Smooth muscle cell (in vitro differentiated cells): ENCODE data around the gene SASH3. TPM values are rescaled to one million over a fixed set of nuclear protein-coding genes. Genes with fewer than 3 reads are reported as not detected.

Experiments
- DNase-seq: peaks from one replicate; lab custom pipeline; 2025; ENCODE audit not compliant: unreplicated experiment; lab: John Stamatoyannopoulos, UW
- H2AFZ ChIP-seq: fragments of 200-600 bp; sonication (generic); 2 replicates; pipeline ENCODE4 v1.6.0; 2016; ENCODE audit warnings: antibody characterized with exemption, low read depth, mild to moderate bottlenecking
- H3F3A ChIP-seq: fragments of 200-600 bp; sonication (generic); 2 replicates; pipeline ENCODE4 v1.6.0; 2017; ENCODE audit warnings: antibody characterized with exemption, low read depth
- H3K27ac ChIP-seq: fragments of 200-600 bp; sonication (generic); 2 replicates; pipeline ENCODE4 v1.5.1; 2016; ENCODE audit warnings: low read depth, mild to moderate bottlenecking
- H3K27me3 ChIP-seq: fragments of 200-600 bp; sonication (generic); 2 replicates; pipeline ENCODE4 v1.6.1; 2016; ENCODE audit warnings: low read depth, mild to moderate bottlenecking
- H3K36me3 ChIP-seq: fragments of 200-600 bp; sonication (generic); 2 replicates; pipeline ENCODE4 v1.5.1; 2016; ENCODE audit warnings: low read depth
- H3K4me1 ChIP-seq: fragments of 200-600 bp; sonication (generic); 2 replicates; pipeline ENCODE4 v1.5.1; 2016; ENCODE audit warnings: low read depth
- H3K4me2 ChIP-seq: fragments of 200-600 bp; sonication (generic); 2 replicates; pipeline ENCODE4 v1.6.0; 2016; ENCODE audit warnings: mild to moderate bottlenecking
- H3K4me3 ChIP-seq: fragments of 200-600 bp; sonication (generic); 2 replicates; pipeline ENCODE4 v1.5.1; 2016; ENCODE audit warnings: mild to moderate bottlenecking
- H3K79me2 ChIP-seq: fragments of 200-600 bp; sonication (generic); 2 replicates; pipeline ENCODE4 v1.6.0; 2016; ENCODE audit warnings: low read depth, mild to moderate bottlenecking
- H3K9ac ChIP-seq: fragments of 200-600 bp; sonication (generic); 2 replicates; pipeline ENCODE4 v1.6.0; 2016; ENCODE audit warnings: low read depth
- H3K9me3 ChIP-seq: fragments of 200-600 bp; sonication (generic); replicated peaks from 2 replicates; pipeline ENCODE4 v1.5.1; 2016; ENCODE audit warnings: low read depth
- H4K20me1 ChIP-seq: fragments of 200-600 bp; sonication (generic); 2 replicates; pipeline ENCODE4 v1.6.0; 2016; ENCODE audit warnings: low read depth
- WGBS: methylation state at CpG from one replicate; pipeline ENCODE4 v1.1.7; 2016; ENCODE audit warnings: low lambda C conversion rate; 5-methylcytosine and 5-hydroxymethylcytosine counted together
- polyA plus RNA-seq: library from polyadenylated mRNA; unstranded; fragments of >200 nt; fragmentation: Nextera tagmentation; extraction: Ambion mirVana; gene quantifications from 2 replicates; pipeline ENCODE4 v1.2.1, GENCODE V29; 2016
- total RNA-seq: library from RNA; depleted of rRNA; stranded (reverse); fragments of >200 nt; gene quantifications from 2 replicates; pipeline ENCODE4 v1.2.3, GENCODE V29; 2014
- TF ChIP-seq, protein P1 (sequence below): fragments of 200-600 bp; sonication (generic); IDR thresholded peaks from 2 replicates; pipeline ENCODE4 v1.5.1; 2017; ENCODE audit warnings: borderline replicate concordance, mild to moderate bottlenecking, antibody characterized with exemption; ENCODE audit not compliant: insufficient read depth, poor library complexity, severe bottlenecking

The SASH3 gene
- total and polyA plus RNA-seq, 2 experiments from 2014 or later, result not detected

DNA sequence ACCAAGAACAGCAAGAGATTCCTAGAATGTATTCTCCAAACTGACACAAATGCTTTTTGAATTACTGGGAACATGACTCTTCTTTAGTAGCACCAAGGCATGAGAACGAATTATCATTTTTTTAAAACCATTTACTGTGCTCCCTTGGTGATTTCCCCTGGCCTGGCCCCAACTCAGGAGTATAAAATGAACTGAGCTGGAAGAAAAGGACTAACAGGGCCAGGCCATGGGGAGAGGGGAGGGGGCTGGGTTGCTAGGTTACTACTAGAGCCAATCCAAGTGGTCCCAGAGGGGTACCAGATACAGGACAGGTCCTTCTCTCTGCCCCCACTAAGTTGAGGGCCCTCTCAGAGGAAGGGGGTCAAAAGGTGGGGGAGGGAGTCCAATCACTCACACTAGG lies 23.1 kb downstream of the SASH3 start:
- no peaks in the 10 kb centered on the region for H4K20me1 ChIP-seq
- 57% methylated on average over 1 of the region's 1 CpG for WGBS
- H3K4me3 ChIP-seq, result no peak overlapping the region
- H3K9me3 ChIP-seq, result no peaks in the 10 kb centered on the region
- no peak overlapping the region for H2AFZ ChIP-seq
- TF ChIP-seq, protein P1, sequence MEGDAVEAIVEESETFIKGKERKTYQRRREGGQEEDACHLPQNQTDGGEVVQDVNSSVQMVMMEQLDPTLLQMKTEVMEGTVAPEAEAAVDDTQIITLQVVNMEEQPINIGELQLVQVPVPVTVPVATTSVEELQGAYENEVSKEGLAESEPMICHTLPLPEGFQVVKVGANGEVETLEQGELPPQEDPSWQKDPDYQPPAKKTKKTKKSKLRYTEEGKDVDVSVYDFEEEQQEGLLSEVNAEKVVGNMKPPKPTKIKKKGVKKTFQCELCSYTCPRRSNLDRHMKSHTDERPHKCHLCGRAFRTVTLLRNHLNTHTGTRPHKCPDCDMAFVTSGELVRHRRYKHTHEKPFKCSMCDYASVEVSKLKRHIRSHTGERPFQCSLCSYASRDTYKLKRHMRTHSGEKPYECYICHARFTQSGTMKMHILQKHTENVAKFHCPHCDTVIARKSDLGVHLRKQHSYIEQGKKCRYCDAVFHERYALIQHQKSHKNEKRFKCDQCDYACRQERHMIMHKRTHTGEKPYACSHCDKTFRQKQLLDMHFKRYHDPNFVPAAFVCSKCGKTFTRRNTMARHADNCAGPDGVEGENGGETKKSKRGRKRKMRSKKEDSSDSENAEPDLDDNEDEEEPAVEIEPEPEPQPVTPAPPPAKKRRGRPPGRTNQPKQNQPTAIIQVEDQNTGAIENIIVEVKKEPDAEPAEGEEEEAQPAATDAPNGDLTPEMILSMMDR, result no peak
- no peaks in the 10 kb centered on the region for H3K36me3 ChIP-seq
- DNase-seq, result no peak
- H3F3A ChIP-seq, result no peaks in the 10 kb centered on the region
- no peak overlapping the region for H3K9ac ChIP-seq
- no peak overlapping the region for H3K27ac ChIP-seq
- no peaks in the 10 kb centered on the region for H3K27me3 ChIP-seq
- H3K79me2 ChIP-seq, result no peaks in the 10 kb centered on the region
- no peak overlapping the region for H3K4me2 ChIP-seq
- no peaks in the 10 kb centered on the region for H3K4me1 ChIP-seq

DNA sequence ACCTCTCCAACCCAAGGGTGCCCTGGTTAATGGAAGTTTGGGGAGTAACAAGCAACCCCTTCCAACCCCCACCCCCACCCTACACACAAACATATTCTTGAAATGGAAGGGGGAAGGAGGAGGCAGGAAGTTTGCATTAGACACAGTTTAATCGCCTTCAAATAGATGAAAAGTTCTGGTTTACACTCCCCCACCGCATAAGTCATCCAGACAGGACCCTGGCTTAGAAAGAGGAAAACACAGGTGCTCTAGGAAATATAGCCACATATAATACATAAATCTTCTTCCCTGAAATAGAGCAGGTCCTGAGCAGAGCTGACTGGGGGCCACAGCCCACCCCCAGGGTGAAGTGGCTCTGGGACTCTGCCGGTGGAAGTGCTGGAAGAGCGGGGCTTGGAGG lies 25.1 kb downstream of the SASH3 start:
- Histone ChIP-seq H3K36me3 (no peaks in the 10 kb centered on the region), H3K9me3 (no peaks in the 10 kb centered on the region), H3K79me2 (no peaks in the 10 kb centered on the region), H3K4me2 (no peak overlapping the region), H4K20me1 (no peaks in the 10 kb centered on the region), H3F3A (no peaks in the 10 kb centered on the region), H3K4me3 (no peak overlapping the region), H3K4me1 (no peaks in the 10 kb centered on the region), H2AFZ (no peak overlapping the region), H3K27ac (no peak overlapping the region), H3K27me3 (no peaks in the 10 kb centered on the region), H3K9ac (no peak overlapping the region)
- WGBS, result 85% methylated on average over 4 of the region's 4 CpGs
- DNase-seq, result no peak
- TF ChIP-seq, protein P1, result no peak

DNA sequence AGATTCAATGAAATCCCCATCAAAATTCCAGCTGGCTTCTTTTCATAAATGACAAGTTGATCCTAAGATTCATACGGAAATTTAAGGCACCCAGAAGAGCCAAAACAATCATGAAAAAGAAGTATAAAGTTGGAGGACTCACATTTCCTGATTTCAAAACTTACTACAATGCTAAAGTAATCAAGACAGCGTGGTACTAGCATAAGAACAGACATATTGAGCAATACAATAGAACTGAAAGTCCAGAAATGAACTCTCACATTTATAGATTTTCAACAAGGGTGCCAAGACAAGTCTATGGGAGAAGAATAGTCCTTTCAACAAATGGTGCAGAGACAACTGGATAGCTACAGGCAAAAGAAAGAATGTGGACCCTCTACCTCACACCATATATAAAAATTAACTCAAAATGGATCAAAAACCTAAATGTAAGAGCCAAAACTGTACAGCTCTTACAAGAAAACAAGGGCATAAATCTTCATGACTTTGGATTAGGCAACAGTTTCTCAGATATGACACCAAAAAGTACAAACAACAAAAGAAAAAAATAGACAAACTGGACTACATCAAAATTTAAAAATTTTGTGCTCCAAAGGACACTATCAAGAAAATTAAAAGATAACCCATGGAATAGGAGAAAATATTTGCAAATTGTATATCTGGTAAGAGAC lies 28.5 kb downstream of the SASH3 start:
- Histone ChIP-seq H3K27ac (no peak overlapping the region), H3K9me3 (no peaks in the 10 kb centered on the region), H2AFZ (no peak overlapping the region), H3F3A (no peaks in the 10 kb centered on the region), H3K27me3 (no peaks in the 10 kb centered on the region), H3K9ac (no peak overlapping the region), H3K36me3 (no peaks in the 10 kb centered on the region), H3K79me2 (no peaks in the 10 kb centered on the region), H3K4me2 (no peak overlapping the region), H3K4me1 (no peaks in the 10 kb centered on the region), H3K4me3 (no peak overlapping the region), H4K20me1 (no peaks in the 10 kb centered on the region)
- DNase-seq, result no peak
- 56% methylated on average over 2 of the region's 2 CpGs for WGBS
- TF ChIP-seq, protein P1, result no peak
